ENCODE data around the gene DENND1B.

DNA sequence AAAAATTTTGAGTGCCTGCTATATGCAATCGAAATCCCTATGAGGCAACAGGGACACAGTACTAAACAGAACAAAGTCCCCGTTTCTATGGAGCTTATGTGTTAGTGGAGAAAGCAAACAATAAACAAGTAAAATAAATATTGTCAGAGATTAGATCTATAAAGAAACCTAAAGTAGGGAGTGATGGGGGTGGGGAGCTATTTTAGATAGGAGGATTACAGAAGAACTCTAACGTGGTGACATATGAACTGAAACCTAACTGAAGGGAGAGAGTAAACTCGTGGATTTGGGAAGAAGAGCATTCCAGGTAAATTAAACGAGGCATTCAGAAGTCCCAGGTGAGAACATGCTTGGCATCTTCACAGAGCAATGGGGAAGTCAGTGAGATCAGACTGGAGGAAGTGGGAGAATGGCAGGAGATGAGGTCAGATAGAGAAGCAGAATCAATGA is 154.5 kb downstream of the DENND1B start:
- TF ChIP-seq EZH2phosphoT487 (IDR thresholded peaks at IDR 0.05; ENCODE audit: insufficient read depth, low read depth) (no peak), EZH2 (IDR thresholded peaks at IDR 0.05; ENCODE audit: insufficient read depth, poor library complexity, severe bottlenecking) (no peak)
